ENCODE results near the gene CHCHD6.

DNA sequence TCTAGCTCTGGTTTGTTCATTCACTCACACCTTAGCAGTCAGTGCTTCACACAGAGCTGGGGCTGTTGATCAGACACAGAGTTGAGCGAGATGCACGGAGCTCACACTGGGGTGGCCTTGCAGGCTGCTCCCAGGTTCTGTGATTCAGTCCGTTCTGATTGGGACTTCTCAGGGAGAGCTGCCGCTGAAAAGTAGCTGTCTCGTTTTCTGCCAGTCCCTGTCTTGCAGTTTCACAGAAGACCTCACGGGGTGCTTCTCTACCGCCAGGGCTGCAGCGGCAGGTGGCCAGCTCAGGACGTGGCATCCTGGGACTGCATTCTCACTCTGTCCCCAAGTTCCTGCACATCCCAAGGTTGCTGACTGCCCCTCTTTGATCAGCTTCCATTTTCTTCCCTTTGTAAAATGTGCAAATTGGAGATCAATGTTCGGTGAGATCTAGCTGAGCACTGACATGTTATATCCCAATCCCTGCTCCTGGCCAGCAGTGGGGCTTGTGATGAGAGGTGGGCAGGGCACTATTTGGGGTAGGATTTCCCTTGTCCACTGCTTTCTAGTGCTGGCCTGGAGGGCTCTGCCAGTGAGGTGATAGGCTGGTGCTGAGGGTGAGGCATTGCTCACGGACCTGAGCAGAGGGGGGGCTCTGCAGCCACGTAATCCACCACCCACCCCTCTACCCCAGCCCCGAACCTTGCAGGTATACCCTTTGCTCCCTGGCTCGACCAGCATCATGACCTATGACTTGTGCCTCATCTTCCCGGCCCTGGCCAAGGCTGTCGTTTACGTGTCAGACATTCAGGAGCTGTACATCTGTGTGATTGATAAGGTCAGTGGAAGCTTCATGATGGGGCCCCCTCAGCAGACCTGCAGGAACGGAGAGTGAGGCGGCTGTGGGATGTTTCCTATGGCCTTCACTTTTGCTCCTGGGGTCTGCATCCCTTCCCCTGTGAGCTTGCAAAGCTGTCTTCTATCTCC is 43.8 kb upstream of the CHCHD6 start:
- TF ChIP-seq, protein P1, sequence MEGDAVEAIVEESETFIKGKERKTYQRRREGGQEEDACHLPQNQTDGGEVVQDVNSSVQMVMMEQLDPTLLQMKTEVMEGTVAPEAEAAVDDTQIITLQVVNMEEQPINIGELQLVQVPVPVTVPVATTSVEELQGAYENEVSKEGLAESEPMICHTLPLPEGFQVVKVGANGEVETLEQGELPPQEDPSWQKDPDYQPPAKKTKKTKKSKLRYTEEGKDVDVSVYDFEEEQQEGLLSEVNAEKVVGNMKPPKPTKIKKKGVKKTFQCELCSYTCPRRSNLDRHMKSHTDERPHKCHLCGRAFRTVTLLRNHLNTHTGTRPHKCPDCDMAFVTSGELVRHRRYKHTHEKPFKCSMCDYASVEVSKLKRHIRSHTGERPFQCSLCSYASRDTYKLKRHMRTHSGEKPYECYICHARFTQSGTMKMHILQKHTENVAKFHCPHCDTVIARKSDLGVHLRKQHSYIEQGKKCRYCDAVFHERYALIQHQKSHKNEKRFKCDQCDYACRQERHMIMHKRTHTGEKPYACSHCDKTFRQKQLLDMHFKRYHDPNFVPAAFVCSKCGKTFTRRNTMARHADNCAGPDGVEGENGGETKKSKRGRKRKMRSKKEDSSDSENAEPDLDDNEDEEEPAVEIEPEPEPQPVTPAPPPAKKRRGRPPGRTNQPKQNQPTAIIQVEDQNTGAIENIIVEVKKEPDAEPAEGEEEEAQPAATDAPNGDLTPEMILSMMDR (conservative IDR thresholded peaks at IDR 0.05) = no peak; the same call in 1 of the 2 replicates
- no peak for TF ChIP-seq EZH2 (IDR thresholded peaks at IDR 0.05; ENCODE audit: low read depth)

All from PC-9 (cell line).